Measurements from ENCODE around the gene ATAD3A. TPM values are rescaled to one million over a fixed set of nuclear protein-coding genes. Genes with fewer than 3 reads are reported as not detected.
"Not testable (repeated sequence)": the region's sequence is repeated elsewhere in the genome, so short reads cannot be mapped to it uniquely, and the experiment has no call there.

Gene ATAD3A
- total and polyA plus RNA-seq, 9 of the 15 experiments (the other 6 are each of a cell fraction or from before 2014, with no cell fraction given) = 0.10 to 173 (median 36.7) TPM

GRCh38 chr1:1504777-1505365 lies 7.1 kb upstream of the ATAD3A start (continued):
- TF ChIP-seq ZBTB33 (CRISPR knock-in tag; IDR thresholded peaks at IDR 0.05) (peak; percentile 48; the same call in 1 of the 2 replicates), BHLHE40 (IDR thresholded peaks at IDR 0.05; ENCODE audit: low read length) (peak; percentile 84), ATF3 (IDR thresholded peaks at IDR 0.05) (peak; percentile 36; the same call in 1 of the 2 replicates), ATF3 (CRISPR knock-in tag; conservative IDR thresholded peaks at IDR 0.05) (0 out of 2 replicates have a peak, but pooled peaks have one; percentile 57), MAX (CRISPR knock-in tag; IDR thresholded peaks at IDR 0.05) (peak; percentile 64; the same call in 1 of the 2 replicates), SOX6 (IDR thresholded peaks at IDR 0.05) (peak; percentile 94), MECOM (CRISPR knock-in tag; IDR thresholded peaks at IDR 0.05) (peak; percentile 62; the same call in 1 of the 2 replicates), MAZ (CRISPR knock-in tag; conservative IDR thresholded peaks at IDR 0.05 in 1 of 2, IDR thresholded peaks at IDR 0.05 in 1 of 2) (peak; percentile 37 to 53; a peak in 2 of 4 replicates), ZFP91 (CRISPR knock-in tag; IDR thresholded peaks at IDR 0.05) (peak; percentile 55; the same call in 1 of the 2 replicates), RAD51 (IDR thresholded peaks at IDR 0.05; ENCODE audit: borderline replicate concordance, low read depth) (peak; percentile 96), CBFB (CRISPR knock-in tag; IDR thresholded peaks at IDR 0.05) (peak; percentile 62; the same call in 1 of the 2 replicates), NR2C1 (IDR thresholded peaks at IDR 0.05) (peak; percentile 58; the same call in 1 of the 2 replicates), NRF1 (conservative IDR thresholded peaks at IDR 0.05 in 1 of 2, IDR thresholded peaks at IDR 0.05 in 1 of 2) (peak in 1 of 2 experiments; percentile 24; a peak in 1 of 4 replicates), L3MBTL2 (IDR thresholded peaks at IDR 0.05) (peak; percentile 50), PKNOX1 (IDR thresholded peaks at IDR 0.05) (peak; percentile 84), BRD9 (IDR thresholded peaks at IDR 0.05; ENCODE audit: low read depth, partially characterized antibody) (peak; percentile 62), CXXC5 (CRISPR knock-in tag; IDR thresholded peaks at IDR 0.05) (peak; percentile 75), MEIS2 (IDR thresholded peaks at IDR 0.05; ENCODE audit: partially characterized antibody) (peak; percentile 86), ETV5 (CRISPR knock-in tag; IDR thresholded peaks at IDR 0.05; ENCODE audit: low read depth) (peak; percentile 14; the same call in 1 of the 2 replicates), ARNT (IDR thresholded peaks at IDR 0.05) (0 out of 4 replicates have a peak, but pooled peaks of 1 of the 2 experiments have one; percentile 40), CTBP1 (IDR thresholded peaks at IDR 0.05; ENCODE audit: borderline replicate concordance) (peak; percentile 92), GTF2E2 (tag; IDR thresholded peaks at IDR 0.05) (peak; percentile 74; the same call in 1 of the 2 replicates), NFIC (IDR thresholded peaks at IDR 0.05) (peak; percentile 18; the same call in 1 of the 2 replicates)
- not testable (repeated sequence) for TF ChIP-seq NR2C1 (tag; IDR thresholded peaks at IDR 0.05)

Measured in K562 (cell line).